ENCODE data around the gene CBFA2T2. TPM values are rescaled to one million over a fixed set of nuclear protein-coding genes. Genes with fewer than 3 reads are reported as not detected.
A peak's percentile ranks its signal among the peaks of the same experiment; 100 is the strongest.

The CBFA2T2 gene
- total RNA-seq, 1 donor = 11.2 TPM

DNA sequence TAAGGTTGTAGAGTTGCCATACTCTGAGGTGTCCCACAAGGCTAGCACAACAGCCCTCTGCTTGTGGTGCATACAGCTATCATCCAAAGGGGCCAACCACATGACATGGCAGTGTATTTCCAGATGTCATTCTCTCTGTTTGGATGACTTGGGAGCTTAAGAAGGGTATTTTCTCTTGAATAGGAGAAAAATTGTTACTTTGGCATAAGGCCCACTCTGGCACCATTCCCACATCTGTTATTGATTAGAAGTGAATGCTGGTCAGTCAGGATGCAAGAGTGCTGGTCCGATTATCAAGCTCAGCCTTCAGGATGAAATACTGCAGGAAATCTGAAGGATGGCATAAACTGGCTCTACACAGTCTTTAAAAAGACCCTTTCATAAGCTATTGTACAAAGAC lies 88.6 kb downstream of the CBFA2T2 start:
- Histone ChIP-seq H3K27ac (ENCODE audit: low read depth, low read length) (no peak overlapping the region), H3K9me3 (ENCODE audit: low read depth, low read length) (no peaks in the 10 kb centered on the region), H3K79me2 (ENCODE audit: insufficient read depth, low read length) (peaks cover 17% of the 10 kb centered on the region), H2AFZ (ENCODE audit: low read length) (no peak overlapping the region), H3K4me2 (ENCODE audit: insufficient read depth, low read length) (no peak overlapping the region), H4K20me1 (ENCODE audit: insufficient read depth, low read length) (peaks cover 9% of the 10 kb centered on the region), H3K36me3 (ENCODE audit: insufficient read depth, low read length) (no peaks in the 10 kb centered on the region), H3K27me3 (ENCODE audit: insufficient read depth, low read length) (no peaks in the 10 kb centered on the region), H3K4me3 (ENCODE audit: insufficient read depth, low read length) (no peak overlapping the region), H3K4me1 (ENCODE audit: insufficient read depth, low read length) (no peaks in the 10 kb centered on the region)
- TF ChIP-seq, protein P1, sequence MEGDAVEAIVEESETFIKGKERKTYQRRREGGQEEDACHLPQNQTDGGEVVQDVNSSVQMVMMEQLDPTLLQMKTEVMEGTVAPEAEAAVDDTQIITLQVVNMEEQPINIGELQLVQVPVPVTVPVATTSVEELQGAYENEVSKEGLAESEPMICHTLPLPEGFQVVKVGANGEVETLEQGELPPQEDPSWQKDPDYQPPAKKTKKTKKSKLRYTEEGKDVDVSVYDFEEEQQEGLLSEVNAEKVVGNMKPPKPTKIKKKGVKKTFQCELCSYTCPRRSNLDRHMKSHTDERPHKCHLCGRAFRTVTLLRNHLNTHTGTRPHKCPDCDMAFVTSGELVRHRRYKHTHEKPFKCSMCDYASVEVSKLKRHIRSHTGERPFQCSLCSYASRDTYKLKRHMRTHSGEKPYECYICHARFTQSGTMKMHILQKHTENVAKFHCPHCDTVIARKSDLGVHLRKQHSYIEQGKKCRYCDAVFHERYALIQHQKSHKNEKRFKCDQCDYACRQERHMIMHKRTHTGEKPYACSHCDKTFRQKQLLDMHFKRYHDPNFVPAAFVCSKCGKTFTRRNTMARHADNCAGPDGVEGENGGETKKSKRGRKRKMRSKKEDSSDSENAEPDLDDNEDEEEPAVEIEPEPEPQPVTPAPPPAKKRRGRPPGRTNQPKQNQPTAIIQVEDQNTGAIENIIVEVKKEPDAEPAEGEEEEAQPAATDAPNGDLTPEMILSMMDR (IDR thresholded peaks at IDR 0.05; ENCODE audit: extremely low read depth, low read depth, low read length) = no peak
- DNase-seq (ENCODE audit: insufficient read length, low spot score, missing footprints) = no peak

DNA sequence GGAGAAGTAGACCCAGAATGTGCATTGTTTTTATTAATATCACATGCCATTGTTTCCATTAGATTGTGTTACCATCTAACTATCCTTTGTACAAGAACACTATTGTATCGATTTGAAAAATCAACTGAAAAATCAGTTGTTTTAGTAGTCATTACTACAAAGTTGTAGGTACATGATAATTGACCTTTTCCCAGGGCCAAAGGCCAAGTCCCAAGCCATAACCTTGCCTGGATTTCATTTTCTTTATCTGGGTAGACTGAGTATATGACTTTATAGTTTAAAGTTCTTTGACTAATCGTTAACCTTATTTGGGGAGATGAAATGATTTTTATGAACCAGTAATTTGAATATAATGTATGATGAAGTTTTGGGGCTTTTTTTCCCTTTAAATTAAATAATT lies 93.2 kb downstream of the CBFA2T2 start:
- peaks cover 7% of the 10 kb centered on the region for H3K4me1 ChIP-seq (ENCODE audit: insufficient read depth, low read length)
- H3K4me3 ChIP-seq (ENCODE audit: insufficient read depth, low read length) = no peak overlapping the region
- TF ChIP-seq, protein P1 (IDR thresholded peaks at IDR 0.05; ENCODE audit: extremely low read depth, low read depth, low read length) = no peak
- H3K27me3 ChIP-seq (ENCODE audit: insufficient read depth, low read length) = no peaks in the 10 kb centered on the region
- H4K20me1 ChIP-seq (ENCODE audit: insufficient read depth, low read length) = peaks cover 7% of the 10 kb centered on the region
- no peaks in the 10 kb centered on the region for H3K36me3 ChIP-seq (ENCODE audit: insufficient read depth, low read length)
- no peaks in the 10 kb centered on the region for H3K9me3 ChIP-seq (ENCODE audit: low read depth, low read length)
- H3K27ac ChIP-seq (ENCODE audit: low read depth, low read length) = no peak overlapping the region
- H3K4me2 ChIP-seq (ENCODE audit: insufficient read depth, low read length) = no peak overlapping the region
- H3K79me2 ChIP-seq (ENCODE audit: insufficient read depth, low read length) = peaks cover 10% of the 10 kb centered on the region
- DNase-seq (ENCODE audit: insufficient read length, low spot score, missing footprints) = no peak
- H2AFZ ChIP-seq (ENCODE audit: low read length) = no peak overlapping the region

DNA sequence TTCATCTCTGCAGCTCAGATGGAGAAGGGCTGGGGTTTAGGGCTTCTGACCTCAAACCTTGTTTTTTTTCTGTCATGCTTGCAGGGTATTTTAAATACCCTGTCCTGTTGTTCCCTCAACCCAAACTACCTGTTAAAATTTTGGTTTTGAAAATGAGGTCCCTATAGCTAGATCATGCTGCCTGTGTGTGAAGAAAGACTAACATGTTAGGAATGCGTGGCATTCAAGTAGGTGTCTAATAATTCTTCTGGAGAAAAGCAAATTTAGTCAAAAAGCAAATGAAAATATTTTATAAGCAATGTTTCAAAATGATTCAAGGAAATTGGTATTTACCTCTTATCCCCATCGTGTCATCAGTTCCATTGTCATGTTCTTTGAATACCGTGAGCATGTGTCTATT lies 95.1 kb downstream of the CBFA2T2 start:
- Histone ChIP-seq H3K79me2 (ENCODE audit: insufficient read depth, low read length) (peaks cover 8% of the 10 kb centered on the region), H3K4me2 (ENCODE audit: insufficient read depth, low read length) (no peak overlapping the region), H3K4me1 (ENCODE audit: insufficient read depth, low read length) (peaks cover 7% of the 10 kb centered on the region), H2AFZ (ENCODE audit: low read length) (no peak overlapping the region), H3K9me3 (ENCODE audit: low read depth, low read length) (no peaks in the 10 kb centered on the region), H3K36me3 (ENCODE audit: insufficient read depth, low read length) (no peaks in the 10 kb centered on the region), H4K20me1 (ENCODE audit: insufficient read depth, low read length) (peaks cover 7% of the 10 kb centered on the region), H3K4me3 (ENCODE audit: insufficient read depth, low read length) (no peak overlapping the region), H3K27me3 (ENCODE audit: insufficient read depth, low read length) (no peaks in the 10 kb centered on the region), H3K27ac (ENCODE audit: low read depth, low read length) (no peak overlapping the region)
- TF ChIP-seq, protein P1 (IDR thresholded peaks at IDR 0.05; ENCODE audit: extremely low read depth, low read depth, low read length) = no peak
- peak; percentile 72 for DNase-seq (ENCODE audit: insufficient read length, low spot score, missing footprints)

DNA sequence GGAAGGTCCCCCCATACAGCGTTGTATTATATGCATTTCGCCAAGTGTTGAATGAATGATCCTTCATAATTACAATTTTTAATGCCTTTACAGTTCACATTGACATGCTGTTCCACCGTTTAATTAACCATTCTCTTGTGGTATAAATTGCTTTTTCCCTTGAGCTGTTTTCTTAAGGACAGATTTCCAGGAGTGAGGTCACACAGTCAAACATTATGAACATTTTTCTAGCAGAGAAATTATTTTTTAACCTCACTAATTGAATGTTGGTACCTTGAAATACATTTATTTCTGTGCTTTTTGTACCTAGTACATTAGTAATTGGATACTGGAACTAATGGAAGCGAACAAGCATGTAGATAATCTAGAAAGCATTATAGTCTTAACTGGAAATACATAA lies 95.5 kb downstream of the CBFA2T2 start:
- DNase-seq (ENCODE audit: insufficient read length, low spot score, missing footprints) = no peak
- no peak overlapping the region for H3K4me2 ChIP-seq (ENCODE audit: insufficient read depth, low read length)
- H4K20me1 ChIP-seq (ENCODE audit: insufficient read depth, low read length) = peaks cover 4% of the 10 kb centered on the region
- no peak overlapping the region for H3K4me3 ChIP-seq (ENCODE audit: insufficient read depth, low read length)
- H3K27ac ChIP-seq (ENCODE audit: low read depth, low read length) = no peak overlapping the region
- H3K27me3 ChIP-seq (ENCODE audit: insufficient read depth, low read length) = no peaks in the 10 kb centered on the region
- H3K79me2 ChIP-seq (ENCODE audit: insufficient read depth, low read length) = peaks cover 5% of the 10 kb centered on the region
- peaks cover 7% of the 10 kb centered on the region for H3K4me1 ChIP-seq (ENCODE audit: insufficient read depth, low read length)
- H3K9me3 ChIP-seq (ENCODE audit: low read depth, low read length) = no peaks in the 10 kb centered on the region
- TF ChIP-seq, protein P1 (IDR thresholded peaks at IDR 0.05; ENCODE audit: extremely low read depth, low read depth, low read length) = no peak
- no peak overlapping the region for H2AFZ ChIP-seq (ENCODE audit: low read length)
- H3K36me3 ChIP-seq (ENCODE audit: insufficient read depth, low read length) = no peaks in the 10 kb centered on the region
